ENCODE data around the gene PRKAR1B.
"Not testable (repeated sequence)": the region's sequence is repeated elsewhere in the genome, so short reads cannot be mapped to it uniquely, and the experiment has no call there.

PRKAR1B gene

GRCh38 chr7:552868-553635, 174.0 kb downstream of the PRKAR1B start:
- no peak for DNase-seq

GRCh38 chr7:552151-552867, 174.8 kb downstream of the PRKAR1B start:
- not testable (repeated sequence) for DNase-seq

GRCh38 chr7:551615-551970, 175.5 kb downstream of the PRKAR1B start:
- DNase-seq: not testable (repeated sequence)

- no peak for DNase-seq
Observed at GRCh38 chr7:550881-551614, 176.0 kb downstream of the PRKAR1B start.

- no peak for DNase-seq
Observed at GRCh38 chr7:549891-550625, 177.0 kb downstream of the PRKAR1B start.

- no peak for DNase-seq
Observed at GRCh38 chr7:549066-549890, 177.8 kb downstream of the PRKAR1B start.

GRCh38 chr7:548401-548800, 178.7 kb downstream of the PRKAR1B start:
- no peak for DNase-seq

GRCh38 chr7:545470-545869, 181.6 kb downstream of the PRKAR1B start:
- no peak for DNase-seq

- no peak for DNase-seq
Observed at GRCh38 chr7:544338-545221, 182.5 kb downstream of the PRKAR1B start.

GRCh38 chr7:543501-544337, 183.4 kb downstream of the PRKAR1B start:
- no peak for DNase-seq

- DNase-seq: no peak
Observed at GRCh38 chr7:542713-543500, 184.2 kb downstream of the PRKAR1B start.

GRCh38 chr7:542131-542712, 184.9 kb downstream of the PRKAR1B start:
- DNase-seq: no peak

GRCh38 chr7:541661-542060, 185.4 kb downstream of the PRKAR1B start:
- no peak for DNase-seq

GRCh38 chr7:540997-541396, 186.1 kb downstream of the PRKAR1B start:
- no peak for DNase-seq

- DNase-seq: no peak
Observed at GRCh38 chr7:540579-540978, 186.5 kb downstream of the PRKAR1B start.

- DNase-seq: no peak
Observed at GRCh38 chr7:539731-540411, 187.2 kb downstream of the PRKAR1B start.

GRCh38 chr7:538764-539685, 188.1 kb downstream of the PRKAR1B start:
- DNase-seq: no peak
